Measurements from ENCODE around the gene ALKBH5.

DNA sequence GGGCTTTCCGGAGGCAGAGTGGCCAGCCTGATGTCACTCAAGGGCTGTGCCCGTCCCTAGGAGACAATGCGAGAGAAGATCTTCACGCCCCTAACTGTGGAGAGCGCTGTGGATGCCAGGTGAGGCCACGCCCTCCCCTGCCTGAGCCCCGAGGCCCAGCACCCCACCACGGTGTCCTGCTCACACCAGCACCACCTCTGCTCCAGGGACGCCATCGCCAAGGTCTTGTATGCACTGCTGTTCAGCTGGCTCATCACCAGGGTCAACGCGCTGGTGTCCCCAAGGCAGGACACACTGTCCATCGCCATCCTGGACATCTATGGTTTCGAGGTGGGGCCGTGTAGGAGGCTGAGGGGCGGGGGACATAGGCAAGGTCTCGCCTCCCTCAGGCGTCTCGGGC, 47.3 kb upstream of the ALKBH5 start:
- no peak for TF ChIP-seq TCF7L2 (IDR thresholded peaks at IDR 0.05; ENCODE audit: low read depth, low read length)
- no peak for TF ChIP-seq POLR2AphosphoS5 (IDR thresholded peaks at IDR 0.05; ENCODE audit: low read depth, low read length)
